ENCODE measurements around the gene MXD1. TPM values are rescaled to one million over a fixed set of nuclear protein-coding genes. Genes with fewer than 3 reads are reported as not detected.
A peak's percentile ranks its signal among the peaks of the same experiment; 100 is the strongest.

Gene MXD1
- total and polyA plus RNA-seq, 2 donors (not counting 3 experiments of a cell fraction or from before 2014, with no cell fraction given): 6.7 to 10.6 TPM

- no peak overlapping the region for H2AFZ ChIP-seq (ENCODE audit: low read depth, low read length)
- no peaks in the 10 kb centered on the region for H3K79me2 ChIP-seq (ENCODE audit: control insufficient read depth, insufficient read depth, low read length)
- H3K27ac ChIP-seq (ENCODE audit: insufficient read depth, low read depth, low read length): no peak overlapping the region
- CTCF ChIA-PET: interaction anchor here (1.9 to 5.3 kb wide), 3 partner anchors 10 to 127 kb away, joined by 4 to 19 read pairs (median 12); no protein-coding TSS in a partner anchor
- POLR2A ChIA-PET: no interaction called here
- FAIRE-seq (peak; percentile 4), DNase-seq (ENCODE audit: low read depth, low spot score) (no peak)
- H3K4me1 ChIP-seq (ENCODE audit: control insufficient read depth, extremely low read depth, insufficient read depth, low read length): peaks cover 25% of the 10 kb centered on the region
- intact Hi-C loops (cut with micrococcal nuclease): no loop called here
- dilution Hi-C loops (cut with MboI; ENCODE audit: extremely low pct_ligation_motif_present, low sequenced_read_pairs): no loop called here
- H3K4me3 ChIP-seq (replicated peaks in 1 of 3; ENCODE audit: insufficient read depth in 1 of 3, low read depth in 1 of 3, low read length in 3 of 3): no peak overlapping the region
- no peaks in the 10 kb centered on the region for H3K9me1 ChIP-seq (replicated peaks; ENCODE audit: control insufficient read depth, extremely low read depth, insufficient read depth, low read length)
- no peak overlapping the region for H3K4me2 ChIP-seq (ENCODE audit: insufficient read depth, low read length)
- H3K9ac ChIP-seq (replicated peaks; ENCODE audit: extremely low read depth, insufficient read depth, low read length): no peak overlapping the region
- H4K20me1 ChIP-seq (replicated peaks; ENCODE audit: control insufficient read depth, extremely low read depth, insufficient read depth, low read length): no peaks in the 10 kb centered on the region
- no peaks in the 10 kb centered on the region for H3K27me3 ChIP-seq (ENCODE audit: control insufficient read depth in 2 of 2, insufficient read depth in 2 of 2, low read length in 2 of 2)
- TF ChIP-seq FOS (IDR thresholded peaks at IDR 0.05; ENCODE audit: borderline replicate concordance, insufficient read depth, low read length) (no peak), JUN (IDR thresholded peaks at IDR 0.05; ENCODE audit: borderline replicate concordance, insufficient read depth, insufficient read length, low read depth) (no peak), POLR2AphosphoS5 (IDR thresholded peaks at IDR 0.05; ENCODE audit: insufficient read depth, low read depth, low read length) (no peak), MYC (IDR thresholded peaks at IDR 0.05; ENCODE audit: low read depth, low read length) (no peak), GATA2 (IDR thresholded peaks at IDR 0.05; ENCODE audit: insufficient read depth, insufficient read length, low read depth, low read length) (no peak), POLR2A (IDR thresholded peaks at IDR 0.05; ENCODE audit: low read depth, low read length) (no peak), EZH2 (IDR thresholded peaks at IDR 0.05; ENCODE audit: borderline replicate concordance, low read depth, low read length, severe bottlenecking) (no peak)
- TF ChIP-seq, protein P1, sequence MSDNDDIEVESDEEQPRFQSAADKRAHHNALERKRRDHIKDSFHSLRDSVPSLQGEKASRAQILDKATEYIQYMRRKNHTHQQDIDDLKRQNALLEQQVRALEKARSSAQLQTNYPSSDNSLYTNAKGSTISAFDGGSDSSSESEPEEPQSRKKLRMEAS (IDR thresholded peaks at IDR 0.05; ENCODE audit: insufficient read depth, insufficient read length): no peak
- TF ChIP-seq, protein P2, sequence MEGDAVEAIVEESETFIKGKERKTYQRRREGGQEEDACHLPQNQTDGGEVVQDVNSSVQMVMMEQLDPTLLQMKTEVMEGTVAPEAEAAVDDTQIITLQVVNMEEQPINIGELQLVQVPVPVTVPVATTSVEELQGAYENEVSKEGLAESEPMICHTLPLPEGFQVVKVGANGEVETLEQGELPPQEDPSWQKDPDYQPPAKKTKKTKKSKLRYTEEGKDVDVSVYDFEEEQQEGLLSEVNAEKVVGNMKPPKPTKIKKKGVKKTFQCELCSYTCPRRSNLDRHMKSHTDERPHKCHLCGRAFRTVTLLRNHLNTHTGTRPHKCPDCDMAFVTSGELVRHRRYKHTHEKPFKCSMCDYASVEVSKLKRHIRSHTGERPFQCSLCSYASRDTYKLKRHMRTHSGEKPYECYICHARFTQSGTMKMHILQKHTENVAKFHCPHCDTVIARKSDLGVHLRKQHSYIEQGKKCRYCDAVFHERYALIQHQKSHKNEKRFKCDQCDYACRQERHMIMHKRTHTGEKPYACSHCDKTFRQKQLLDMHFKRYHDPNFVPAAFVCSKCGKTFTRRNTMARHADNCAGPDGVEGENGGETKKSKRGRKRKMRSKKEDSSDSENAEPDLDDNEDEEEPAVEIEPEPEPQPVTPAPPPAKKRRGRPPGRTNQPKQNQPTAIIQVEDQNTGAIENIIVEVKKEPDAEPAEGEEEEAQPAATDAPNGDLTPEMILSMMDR (IDR thresholded peaks at IDR 0.05; ENCODE audit: extremely low read depth in 1 of 2, insufficient read depth in 1 of 2, low read depth in 1 of 2, low read length in 2 of 2): no peak
- BruUV-seq (replicated peaks): no TSS peak
- H3K9me3 ChIP-seq (replicated peaks; ENCODE audit: control insufficient read depth, insufficient read depth, low read length): no peaks in the 10 kb centered on the region
- peaks cover 2 to 3% of the 10 kb centered on the region in 2 experiments for H3K36me3 ChIP-seq (ENCODE audit: control insufficient read depth in 2 of 2, extremely low read depth in 1 of 2, insufficient read depth in 2 of 2, low read length in 2 of 2)
Measured at GRCh38 chr2:69943843-69944525, 29.1 kb downstream of the MXD1 start.

Data from endothelial cell of umbilical vein (primary cell).